ACHN (cell line): ENCODE data around the gene SCNN1A.
"Not testable (repeated sequence)": the region's sequence is repeated elsewhere in the genome, so short reads cannot be mapped to it uniquely, and the experiment has no call there.

Source experiments
- DNase-seq: peaks from one replicate; pipeline ENCODE4 v3.0.0-alpha.2; 2015
- in situ Hi-C: cut with HindIII; loops from 2 replicates; pipeline ENCODE4 v1.10.0; 2017; ENCODE audit warnings: low sequenced_read_pairs, low pct_ligation_motif_present, low pct_unique_long_range_greater_than_20kb

Gene SCNN1A

GRCh38 chr12:6338955-6339354, 36.4 kb downstream of the SCNN1A start:
- DNase-seq, result no peak
- in situ Hi-C loops, result no loop called here

- DNase-seq, in situ Hi-C loops: not testable (repeated sequence)
These were observed 36.8 kb downstream of the SCNN1A start for GRCh38 chr12:6338536-6338935.

- no peak for DNase-seq
- in situ Hi-C loops, result no loop called here
These were observed 37.4 kb downstream of the SCNN1A start for GRCh38 chr12:6337958-6338433.

- DNase-seq, result no peak
- in situ Hi-C loops, result no loop called here
These were observed 38.2 kb downstream of the SCNN1A start for GRCh38 chr12:6336889-6337853.

GRCh38 chr12:6336079-6336888, 39.1 kb downstream of the SCNN1A start:
- in situ Hi-C loops, result no loop called here
- peak; percentile 100 for DNase-seq

GRCh38 chr12:6335451-6336078, 39.8 kb downstream of the SCNN1A start:
- peak; percentile 92 for DNase-seq
- in situ Hi-C loops, result no loop called here

GRCh38 chr12:6334940-6335450, 40.4 kb downstream of the SCNN1A start:
- in situ Hi-C loops, result no loop called here
- DNase-seq, result no peak

GRCh38 chr12:6334359-6334758, 41.0 kb downstream of the SCNN1A start:
- DNase-seq, result no peak
- in situ Hi-C loops, result no loop called here

- DNase-seq, result peak; percentile 69
- in situ Hi-C loops, result no loop called here
These were observed 41.8 kb downstream of the SCNN1A start for GRCh38 chr12:6333566-6333965.

GRCh38 chr12:6333029-6333428, 42.3 kb downstream of the SCNN1A start:
- in situ Hi-C loops, result no loop called here
- no peak for DNase-seq

GRCh38 chr12:6332459-6332858, 42.9 kb downstream of the SCNN1A start:
- DNase-seq, result no peak
- in situ Hi-C loops, result no loop called here

GRCh38 chr12:6330999-6331714, 44.2 kb downstream of the SCNN1A start:
- in situ Hi-C loops, result no loop called here

GRCh38 chr12:6330192-6330591, 45.2 kb downstream of the SCNN1A start:
- in situ Hi-C loops, result no loop called here
- no peak for DNase-seq

More at GRCh38 chr12:6330999-6331714, 44.2 kb downstream of the SCNN1A start:
- no peak for DNase-seq

- in situ Hi-C loops, result no loop called here
These were observed 45.7 kb downstream of the SCNN1A start for GRCh38 chr12:6329703-6330064.

GRCh38 chr12:6328945-6329702, 46.2 kb downstream of the SCNN1A start:
- no peak for DNase-seq
- in situ Hi-C loops, result no loop called here

More at GRCh38 chr12:6329703-6330064, 45.7 kb downstream of the SCNN1A start:
- no peak for DNase-seq

- DNase-seq, result no peak
- in situ Hi-C loops, result no loop called here
These were observed 47.2 kb downstream of the SCNN1A start for GRCh38 chr12:6328045-6328779.
